Gastrocnemius medialis (tissue), 4 donors: Measurements from ENCODE around the gene DIP2C. TPM values are rescaled to one million over a fixed set of nuclear protein-coding genes. Genes with fewer than 3 reads are reported as not detected.

ENCODE experiments used
- ATAC-seq, 2 donors: fragments of 150-250 bp; one replicate each; pipeline ENCODE4 v1.9.1; 2016
- DNase-seq, 2 donors: peaks; one replicate each; pipeline ENCODE4 v3.0.0-alpha.2; 2019
- H3K27ac ChIP-seq, 4 donors: fragments of 200-600 bp; sonication (generic); 1 replicate in 1 of 4; 2 replicates in 3 of 4; pipeline ENCODE4 v1.5.1; 2016 to 2018; ENCODE audit warnings: mild to moderate bottlenecking in 2 of 4, moderate library complexity in 1 of 4
- H3K27me3 ChIP-seq, 3 donors: fragments of 200-600 bp; sonication (generic) in 2 of 3; 1 replicate in 1 of 3; 2 replicates in 2 of 3; pipeline versions ENCODE4 v1.5.1 to v1.6.0; 2016 to 2019; ENCODE audit warnings: mild to moderate bottlenecking in 1 of 3, moderate library complexity in 1 of 3
- H3K36me3 ChIP-seq, 2 donors: fragments of 200-600 bp; sonication (generic) in 1 of 2; one replicate each; pipeline ENCODE4 v1.5.1; 2017 to 2018
- H3K4me1 ChIP-seq, 2 donors: fragments of 200-600 bp; sonication (generic) in 1 of 2; one replicate each; pipeline ENCODE4 v1.5.1; 2016 to 2017; ENCODE audit warnings: mild to moderate bottlenecking in 2 of 2
- H3K4me3 ChIP-seq, 4 donors: fragments of 200-600 bp; sonication (generic) in 3 of 4; 1 replicate in 1 of 4; 2 replicates in 3 of 4; pipeline ENCODE4 v1.5.1; 2016 to 2019; ENCODE audit warnings: mild to moderate bottlenecking in 2 of 4
- H3K9me3 ChIP-seq, 3 donors: fragments of 200-600 bp; sonication (generic) in 2 of 3; 1 replicate in 1 of 3; 2 replicates in 2 of 3; pipeline ENCODE4 v1.5.1; 2016 to 2019
- CTCF ChIP-seq, 5 experiments: fragments of 450-650 bp in 3 of 5; fragments of 200-600 bp in 2 of 5; sonication (generic) in 2 of 5; IDR thresholded peaks in 4 of 5; conservative IDR thresholded peaks in 1 of 5; 1 replicate in 4 of 5; 2 replicates in 1 of 5; pipeline ENCODE4 v1.5.1; 2016 to 2019; ENCODE audit warnings: antibody characterized with exemption in 5 of 5, mild to moderate bottlenecking in 3 of 5, moderate library complexity in 3 of 5
- POLR2A ChIP-seq, 2 donors: fragments of 450-650 bp; IDR thresholded peaks; one replicate each; pipeline ENCODE4 v1.6.1; 2017; ENCODE audit warnings: antibody characterized with exemption in 2 of 2, mild to moderate bottlenecking in 2 of 2, moderate library complexity in 2 of 2
- in situ Hi-C, 4 donors: fragments of 200-750 bp; cut with MboI; loops; one replicate each; pipeline versions ENCODE4 v1.15.0 to v1.8.0; 2017; ENCODE audit warnings: low sequenced_read_pairs in 4 of 4
- intact Hi-C: fragments of 100-400 bp; cut with DNase I; formaldehyde crosslinking; loops from one replicate; pipeline ENCODE4 v1.15.1; 2023; ENCODE audit warnings: low total_unique reads
- total RNA-seq, 4 donors: library from RNA; depleted of rRNA; stranded (reverse); fragments of >200 nt; gene quantifications; one replicate each; pipeline versions ENCODE4 v1.1.0 to v1.2.3, GENCODE V29; 2016

Gene DIP2C
- total RNA-seq, 4 donors from 2014 or later, result 19.1 to 60.0 (median 30.2) TPM

GRCh38 chr10:583433-583832 is 106.0 kb downstream of the DIP2C start:
- Histone ChIP-seq H3K27ac (no peak overlapping the region), H3K9me3 (no peaks in the 10 kb centered on the region), H3K4me3 (no peak overlapping the region), H3K36me3 (no peaks in the 10 kb centered on the region), H3K4me1 (peaks cover 33 to 41% of the 10 kb centered on the region in 2 donors), H3K27me3 (no peaks in the 10 kb centered on the region)
- intact Hi-C loops (no loop called here), in situ Hi-C loops (loop anchor here in 1 of 4 donors (25.0 kb wide), 1 partner anchor 204 kb away; no protein-coding TSS in a partner anchor)
- DNase-seq, result no peak
- no peak for ATAC-seq
- TF ChIP-seq CTCF (IDR thresholded peaks at IDR 0.05 in 4 of 5, conservative IDR thresholded peaks at IDR 0.05 in 1 of 5) (no peak), POLR2A (IDR thresholded peaks at IDR 0.05) (no peak)

GRCh38 chr10:581776-582330 is 107.6 kb downstream of the DIP2C start:
- TF ChIP-seq POLR2A (IDR thresholded peaks at IDR 0.05), result no peak
- TF ChIP-seq CTCF (IDR thresholded peaks at IDR 0.05 in 4 of 5, conservative IDR thresholded peaks at IDR 0.05 in 1 of 5), result no peak
- ATAC-seq, result no peak
- no peaks in the 10 kb centered on the region for H3K27me3 ChIP-seq
- no peak overlapping the region for H3K27ac ChIP-seq
- no peaks in the 10 kb centered on the region for H3K9me3 ChIP-seq
- no peak overlapping the region for H3K4me3 ChIP-seq
- in situ Hi-C loops (loop anchor here in 1 of 4 donors (25.0 kb wide), 1 partner anchor 205 kb away; no protein-coding TSS in a partner anchor), intact Hi-C loops (no loop called here)
- no peaks in the 10 kb centered on the region for H3K36me3 ChIP-seq
- peaks cover 29 to 38% of the 10 kb centered on the region in 2 donors for H3K4me1 ChIP-seq
- DNase-seq, result no peak

- H3K9me3 ChIP-seq, result no peaks in the 10 kb centered on the region
- DNase-seq (no peak), ATAC-seq (peak; percentile 66 to 80)
- no peak overlapping the region for H3K4me3 ChIP-seq
- peaks cover 28 to 39% of the 10 kb centered on the region in 2 donors for H3K4me1 ChIP-seq
- TF ChIP-seq POLR2A (IDR thresholded peaks at IDR 0.05), result no peak
- TF ChIP-seq CTCF (IDR thresholded peaks at IDR 0.05 in 4 of 5, conservative IDR thresholded peaks at IDR 0.05 in 1 of 5), result no peak
- in situ Hi-C loops (loop anchor here in 1 of 4 donors (25.0 kb wide), 1 partner anchor 207 kb away; no protein-coding TSS in a partner anchor), intact Hi-C loops (no loop called here)
- peak overlapping the region in 1 of 4 donors; percentile 23 for H3K27ac ChIP-seq
- no peaks in the 10 kb centered on the region for H3K27me3 ChIP-seq
- H3K36me3 ChIP-seq, result no peaks in the 10 kb centered on the region
These were observed 108.7 kb downstream of the DIP2C start for GRCh38 chr10:580778-581177.

GRCh38 chr10:576130-576465 is 113.4 kb downstream of the DIP2C start:
- no peak overlapping the region for H3K27ac ChIP-seq
- peak in 1 of 2 donors; percentile 48 for DNase-seq
- no peak for TF ChIP-seq CTCF (IDR thresholded peaks at IDR 0.05 in 4 of 5, conservative IDR thresholded peaks at IDR 0.05 in 1 of 5)
- TF ChIP-seq POLR2A (IDR thresholded peaks at IDR 0.05), result peak in 1 of 2 donors; percentile 26

More at GRCh38 chr10:576130-576465, 113.4 kb downstream of the DIP2C start:
- Histone ChIP-seq H3K9me3 (no peaks in the 10 kb centered on the region), H3K27me3 (no peaks in the 10 kb centered on the region), H3K4me1 (peaks cover 23 to 25% of the 10 kb centered on the region in 2 donors), H3K4me3 (no peak overlapping the region), H3K36me3 (no peaks in the 10 kb centered on the region)
- peak; percentile 69 to 73 for ATAC-seq
- in situ Hi-C loops, result loop anchor here in 1 of 4 donors (25.0 kb wide), 1 partner anchor 211 kb away; no protein-coding TSS in a partner anchor
- intact Hi-C loops, result no loop called here
